Osteoblast (primary cell): ENCODE data around the gene INTS7. TPM values are rescaled to one million over a fixed set of nuclear protein-coding genes. Genes with fewer than 3 reads are reported as not detected.

Experiments
- DNase-seq: peaks from one replicate; pipeline ENCODE4 v3.0.0; 2011; ENCODE audit warnings: low spot score, mixed read lengths; ENCODE audit not compliant: insufficient read length; ENCODE audit errors: missing footprints
- H2AFZ ChIP-seq: 2 replicates; pipeline ENCODE4 v1.6.0; 2011; ENCODE audit warnings: mild to moderate bottlenecking, low read length
- H3K27ac ChIP-seq: 2 replicates; pipeline ENCODE4 v1.5.1; 2011; ENCODE audit warnings: mild to moderate bottlenecking, low read depth, low read length, moderate library complexity
- H3K27me3 ChIP-seq: 2 replicates; pipeline ENCODE4 v1.6.0; 2012; ENCODE audit warnings: mild to moderate bottlenecking, control low read depth, inconsistent platforms, low read length, moderate library complexity; ENCODE audit not compliant: insufficient read depth
- H3K36me3 ChIP-seq: 2 replicates; pipeline ENCODE4 v1.5.1; 2011; ENCODE audit warnings: mild to moderate bottlenecking, low read length, control low read depth, moderate library complexity; ENCODE audit not compliant: insufficient read depth
- H3K4me1 ChIP-seq: 2 replicates; pipeline ENCODE4 v1.5.1; 2011; ENCODE audit warnings: mild to moderate bottlenecking, low read length, control low read depth, moderate library complexity; ENCODE audit not compliant: insufficient read depth
- H3K4me2 ChIP-seq: 2 replicates; pipeline ENCODE4 v1.6.0; 2011; ENCODE audit warnings: mild to moderate bottlenecking, low read length; ENCODE audit not compliant: insufficient read depth
- H3K4me3 ChIP-seq: fragments of 200-600 bp; sonication (generic); 3 replicates; pipeline ENCODE4 v1.5.1; 2012; ENCODE audit warnings: mild to moderate bottlenecking, low read length, inconsistent platforms; ENCODE audit not compliant: insufficient read depth
- H3K79me2 ChIP-seq: 2 replicates; pipeline ENCODE4 v1.6.0; 2012; ENCODE audit warnings: mild to moderate bottlenecking, low read length, control low read depth, inconsistent platforms; ENCODE audit not compliant: insufficient read depth
- H3K9me3 ChIP-seq: 2 replicates; pipeline ENCODE4 v1.5.1; 2011; ENCODE audit warnings: low read depth, low read length, control low read depth
- H4K20me1 ChIP-seq: 2 replicates; pipeline ENCODE4 v1.6.0; 2012; ENCODE audit warnings: mild to moderate bottlenecking, low read length, control low read depth; ENCODE audit not compliant: insufficient read depth
- total RNA-seq: library from RNA; depleted of rRNA; stranded (reverse); fragments of >200 nt; gene quantifications from 2 replicates; pipeline ENCODE4 v1.2.3, GENCODE V29; 2012
- TF ChIP-seq, protein P1 (sequence below): IDR thresholded peaks from 2 replicates; pipeline ENCODE4 v1.5.1; 2011; ENCODE audit warnings: mild to moderate bottlenecking, low read depth, low read length, moderate library complexity; ENCODE audit errors: extremely low read depth

The INTS7 gene
- total RNA-seq, 1 donor, result 20.3 TPM

DNA sequence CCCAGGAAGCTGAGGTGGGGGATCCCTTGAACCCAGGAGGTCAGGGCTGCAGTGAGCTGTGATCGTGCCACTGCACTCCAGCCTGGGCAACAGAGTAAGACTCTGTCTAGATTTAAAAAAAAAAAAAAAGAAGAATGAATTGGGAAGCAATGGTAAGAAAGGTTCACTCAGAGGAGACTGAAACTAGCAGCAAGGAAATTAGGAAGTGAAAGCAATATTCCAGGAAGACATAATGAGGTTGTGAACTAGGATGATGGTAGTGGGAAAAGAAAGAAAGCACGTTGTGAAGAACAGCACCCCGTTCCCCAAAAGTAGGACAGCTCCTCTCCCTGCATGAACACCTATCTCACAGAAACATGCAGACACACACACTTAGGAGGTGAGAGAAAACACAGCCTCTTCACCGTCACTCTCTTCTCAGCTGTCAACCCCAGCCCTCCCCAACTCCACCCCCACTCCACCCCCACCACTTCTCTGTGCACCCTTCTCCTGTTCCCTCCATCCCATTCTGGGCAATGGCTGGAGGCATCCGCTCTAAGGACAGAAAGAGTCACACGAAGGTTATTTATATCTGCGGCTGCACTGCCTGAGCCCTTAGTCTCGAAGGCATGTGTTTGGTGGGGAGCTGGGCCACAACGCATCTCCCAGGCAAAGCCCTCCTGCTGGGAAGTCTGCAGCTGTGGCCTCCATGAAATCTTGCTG is 103.0 kb downstream of the INTS7 start:
- TF ChIP-seq, protein P1, sequence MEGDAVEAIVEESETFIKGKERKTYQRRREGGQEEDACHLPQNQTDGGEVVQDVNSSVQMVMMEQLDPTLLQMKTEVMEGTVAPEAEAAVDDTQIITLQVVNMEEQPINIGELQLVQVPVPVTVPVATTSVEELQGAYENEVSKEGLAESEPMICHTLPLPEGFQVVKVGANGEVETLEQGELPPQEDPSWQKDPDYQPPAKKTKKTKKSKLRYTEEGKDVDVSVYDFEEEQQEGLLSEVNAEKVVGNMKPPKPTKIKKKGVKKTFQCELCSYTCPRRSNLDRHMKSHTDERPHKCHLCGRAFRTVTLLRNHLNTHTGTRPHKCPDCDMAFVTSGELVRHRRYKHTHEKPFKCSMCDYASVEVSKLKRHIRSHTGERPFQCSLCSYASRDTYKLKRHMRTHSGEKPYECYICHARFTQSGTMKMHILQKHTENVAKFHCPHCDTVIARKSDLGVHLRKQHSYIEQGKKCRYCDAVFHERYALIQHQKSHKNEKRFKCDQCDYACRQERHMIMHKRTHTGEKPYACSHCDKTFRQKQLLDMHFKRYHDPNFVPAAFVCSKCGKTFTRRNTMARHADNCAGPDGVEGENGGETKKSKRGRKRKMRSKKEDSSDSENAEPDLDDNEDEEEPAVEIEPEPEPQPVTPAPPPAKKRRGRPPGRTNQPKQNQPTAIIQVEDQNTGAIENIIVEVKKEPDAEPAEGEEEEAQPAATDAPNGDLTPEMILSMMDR, result no peak
- H3K9me3 ChIP-seq, result no peaks in the 10 kb centered on the region
- no peak overlapping the region for H3K27ac ChIP-seq
- H3K36me3 ChIP-seq, result no peaks in the 10 kb centered on the region
- no peak overlapping the region for H3K4me3 ChIP-seq
- no peak overlapping the region for H2AFZ ChIP-seq
- no peaks in the 10 kb centered on the region for H3K79me2 ChIP-seq
- H3K27me3 ChIP-seq, result no peaks in the 10 kb centered on the region
- no peak for DNase-seq
- H3K4me2 ChIP-seq, result no peak overlapping the region
- H4K20me1 ChIP-seq, result no peaks in the 10 kb centered on the region
- H3K4me1 ChIP-seq, result peaks cover 4% of the 10 kb centered on the region

DNA sequence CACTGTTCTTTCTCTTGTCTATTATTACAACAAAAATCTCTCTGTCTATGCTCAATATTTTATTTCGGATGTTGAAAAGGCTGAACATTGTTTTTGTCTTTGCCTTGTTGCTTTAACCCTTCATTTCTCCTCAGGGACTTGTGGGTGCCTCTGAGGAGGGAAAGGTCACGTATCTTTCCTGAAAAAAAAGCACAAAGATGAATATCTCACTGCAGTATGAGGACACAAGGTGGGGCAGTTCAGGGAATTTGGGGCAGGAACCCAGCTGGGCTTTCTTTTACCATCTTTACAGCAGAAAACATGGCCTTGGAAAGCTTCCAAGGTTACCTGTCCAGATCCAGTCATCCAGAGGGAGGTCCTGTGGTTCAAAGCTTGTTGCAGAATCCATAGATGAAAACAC is 105.7 kb downstream of the INTS7 start:
- no peaks in the 10 kb centered on the region for H3K36me3 ChIP-seq
- H3K4me3 ChIP-seq, result no peak overlapping the region
- no peak for DNase-seq
- peaks cover 7% of the 10 kb centered on the region for H3K4me1 ChIP-seq
- H2AFZ ChIP-seq, result no peak overlapping the region
- H3K9me3 ChIP-seq, result no peaks in the 10 kb centered on the region
- H3K27ac ChIP-seq, result no peak overlapping the region
- no peaks in the 10 kb centered on the region for H3K79me2 ChIP-seq
- no peaks in the 10 kb centered on the region for H3K27me3 ChIP-seq
- no peaks in the 10 kb centered on the region for H4K20me1 ChIP-seq
- no peak overlapping the region for H3K4me2 ChIP-seq
- TF ChIP-seq, protein P1, result no peak

DNA sequence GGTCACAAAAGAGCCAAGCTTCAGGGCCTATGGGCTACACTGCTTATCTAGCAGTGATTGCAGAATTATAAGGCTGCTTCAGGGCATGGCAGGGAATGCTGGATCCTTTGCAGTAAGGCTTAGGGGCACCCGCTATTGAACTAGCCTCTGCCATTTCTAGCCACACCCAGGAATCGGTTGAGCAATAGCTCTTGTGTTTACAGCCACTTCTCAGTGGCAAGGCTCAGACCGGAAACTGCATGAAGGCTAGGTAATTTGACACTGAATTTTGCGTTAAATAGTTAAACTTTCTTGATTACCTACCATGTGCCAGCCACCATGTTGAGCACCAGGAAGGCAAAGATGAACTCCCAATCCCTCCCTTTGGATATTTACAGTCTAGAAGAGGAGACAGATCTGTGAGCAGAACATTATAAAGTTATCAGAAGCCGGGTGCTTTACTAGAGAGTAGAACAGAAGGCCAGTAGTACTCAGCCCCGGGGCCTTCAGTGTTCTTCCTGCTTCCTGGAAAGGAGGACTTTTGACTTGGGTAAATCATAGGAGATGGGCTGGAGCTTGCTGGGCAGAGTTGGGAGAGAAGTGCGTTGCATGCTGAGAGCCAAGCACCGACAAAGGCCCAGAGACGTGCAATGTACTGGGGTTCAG is 106.2 kb downstream of the INTS7 start:
- Histone ChIP-seq H3K4me2 (no peak overlapping the region), H3K36me3 (no peaks in the 10 kb centered on the region), H3K27ac (no peak overlapping the region), H3K4me3 (no peak overlapping the region), H2AFZ (peak overlapping the region; percentile 44), H3K27me3 (no peaks in the 10 kb centered on the region), H3K9me3 (no peaks in the 10 kb centered on the region), H4K20me1 (no peaks in the 10 kb centered on the region), H3K4me1 (peaks cover 7% of the 10 kb centered on the region), H3K79me2 (no peaks in the 10 kb centered on the region)
- TF ChIP-seq, protein P1, result no peak
- DNase-seq, result no peak

DNA sequence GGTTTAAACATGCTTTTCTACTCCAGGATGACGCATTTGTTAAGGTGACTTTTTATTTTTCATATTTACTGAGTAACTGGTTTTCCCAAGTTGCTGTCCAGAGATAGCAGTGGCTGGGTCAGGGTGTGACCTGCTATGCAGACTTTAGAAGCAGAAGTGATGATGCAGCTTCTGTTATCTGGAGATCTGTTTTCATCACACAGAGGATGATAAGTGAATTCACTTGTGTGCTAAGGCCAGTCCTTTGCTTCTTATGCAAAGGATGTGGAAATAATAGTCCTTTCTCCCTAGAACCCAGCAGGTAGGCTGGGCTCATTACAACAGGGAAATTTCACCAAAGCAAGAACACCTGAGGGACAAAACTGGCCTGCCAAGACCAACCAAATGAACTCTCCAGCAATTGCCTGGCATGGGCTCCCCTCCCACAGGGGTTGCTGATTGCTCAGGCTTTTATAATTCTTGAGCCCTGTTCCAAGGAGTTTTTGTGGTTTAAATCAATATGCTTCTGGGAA is 107.0 kb downstream of the INTS7 start:
- Histone ChIP-seq H3K4me2 (no peak overlapping the region), H3K36me3 (no peaks in the 10 kb centered on the region), H3K9me3 (no peaks in the 10 kb centered on the region), H2AFZ (no peak overlapping the region), H4K20me1 (no peaks in the 10 kb centered on the region), H3K4me1 (peaks cover 7% of the 10 kb centered on the region), H3K27ac (no peak overlapping the region), H3K4me3 (no peak overlapping the region), H3K79me2 (no peaks in the 10 kb centered on the region), H3K27me3 (no peaks in the 10 kb centered on the region)
- TF ChIP-seq, protein P1, result no peak
- DNase-seq, result no peak
